HG02943 (cell line): ENCODE data around the gene DCC.

Experiments used
- ATAC-seq: cut with Tn5 transposase; IDR thresholded peaks from one replicate; pipeline ENCODE4 v1.9.1; 2021; ENCODE audit warnings: mild to moderate bottlenecking, low read depth, moderate library complexity; ENCODE audit not compliant: unreplicated experiment

The DCC gene

DNA sequence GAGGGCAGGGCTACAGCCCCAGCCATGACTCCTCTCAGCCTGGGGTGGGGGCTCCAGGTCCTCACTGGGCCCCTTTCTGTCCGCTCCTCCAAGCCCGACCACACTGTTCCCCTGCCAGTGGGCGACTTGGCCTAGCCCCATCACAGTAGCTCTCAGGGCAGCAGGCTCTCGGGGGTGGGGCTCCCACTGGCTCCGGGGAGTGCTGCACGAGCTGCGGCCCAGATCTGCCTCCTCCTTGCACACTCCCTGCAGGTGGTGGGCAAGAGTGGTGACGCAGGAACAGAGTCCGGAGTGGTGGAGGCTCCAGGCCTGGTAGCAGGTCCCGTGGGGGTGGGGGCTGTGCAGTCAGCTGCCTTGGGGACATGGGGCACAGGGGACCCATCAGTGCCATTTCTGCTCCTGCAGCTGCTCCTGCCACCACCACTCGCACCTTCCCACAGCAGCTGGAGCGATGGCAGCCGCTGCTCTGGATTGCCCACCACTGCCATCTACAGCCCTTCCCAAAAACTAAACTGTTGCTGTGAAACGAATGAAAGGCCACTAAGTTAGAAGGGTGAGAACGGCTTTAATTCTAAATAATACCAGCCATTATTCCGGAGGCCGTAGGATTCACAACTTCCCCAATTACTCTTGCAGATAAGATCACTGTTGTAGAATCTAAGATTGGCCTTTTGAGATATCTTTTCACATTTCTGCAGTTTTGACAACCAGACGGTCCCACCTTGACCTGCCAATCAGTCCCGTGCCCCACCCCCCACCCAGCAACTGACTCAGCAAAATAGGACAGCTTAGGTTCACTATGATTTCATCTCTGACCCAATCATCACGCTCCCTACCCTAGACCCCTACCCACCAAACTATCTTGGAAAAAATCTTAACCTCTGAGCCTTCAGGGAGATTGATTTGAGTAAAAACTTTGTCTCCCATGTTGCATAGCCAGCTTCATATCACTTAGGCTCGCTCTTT, 530.2 kb downstream of the DCC start:
- ATAC-seq, result no peak

- no peak for ATAC-seq
Measured at GRCh38 chr18:52874774-52875173, 534.8 kb downstream of the DCC start.

- ATAC-seq, result no peak
Measured at GRCh38 chr18:52875725-52876124, 535.7 kb downstream of the DCC start.

DNA sequence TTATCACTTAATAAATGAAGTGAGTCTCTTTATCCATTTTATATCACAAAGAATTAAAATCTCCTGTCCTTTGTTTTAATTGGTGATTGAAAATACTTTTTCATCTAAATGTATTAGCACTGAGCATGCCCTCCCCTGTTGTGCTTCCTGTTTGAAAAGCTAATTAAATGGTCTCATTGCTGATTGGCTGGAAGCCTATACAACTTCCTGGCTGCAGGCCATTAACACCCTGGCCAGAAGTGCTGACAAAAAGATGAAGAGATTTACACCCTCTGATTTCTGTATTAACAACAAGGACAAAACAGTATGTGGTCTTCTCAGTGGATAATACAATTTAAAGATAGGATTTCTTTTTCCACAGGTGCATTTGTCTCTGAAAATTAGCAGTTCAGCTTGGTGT, 548.0 kb downstream of the DCC start:
- no peak for ATAC-seq

DNA sequence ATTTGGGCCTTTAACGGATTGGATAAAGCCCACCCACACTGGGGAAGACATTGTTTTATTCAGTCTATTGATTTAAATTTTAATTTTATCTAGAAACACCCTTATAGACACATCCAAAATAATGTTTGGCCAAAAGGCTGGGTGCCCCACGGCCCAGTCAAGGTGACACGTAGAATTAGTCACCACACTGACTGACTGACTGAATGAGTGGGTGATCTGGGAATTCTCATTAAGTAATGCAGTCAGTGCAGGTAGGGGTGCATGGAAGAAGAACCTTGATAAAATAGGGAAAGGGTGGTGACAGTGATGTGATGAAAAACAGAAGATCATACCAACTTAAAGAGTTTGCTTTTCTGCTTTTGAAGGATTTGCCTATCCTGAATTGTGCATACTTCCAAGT, 554.8 kb downstream of the DCC start:
- no peak for ATAC-seq

DNA sequence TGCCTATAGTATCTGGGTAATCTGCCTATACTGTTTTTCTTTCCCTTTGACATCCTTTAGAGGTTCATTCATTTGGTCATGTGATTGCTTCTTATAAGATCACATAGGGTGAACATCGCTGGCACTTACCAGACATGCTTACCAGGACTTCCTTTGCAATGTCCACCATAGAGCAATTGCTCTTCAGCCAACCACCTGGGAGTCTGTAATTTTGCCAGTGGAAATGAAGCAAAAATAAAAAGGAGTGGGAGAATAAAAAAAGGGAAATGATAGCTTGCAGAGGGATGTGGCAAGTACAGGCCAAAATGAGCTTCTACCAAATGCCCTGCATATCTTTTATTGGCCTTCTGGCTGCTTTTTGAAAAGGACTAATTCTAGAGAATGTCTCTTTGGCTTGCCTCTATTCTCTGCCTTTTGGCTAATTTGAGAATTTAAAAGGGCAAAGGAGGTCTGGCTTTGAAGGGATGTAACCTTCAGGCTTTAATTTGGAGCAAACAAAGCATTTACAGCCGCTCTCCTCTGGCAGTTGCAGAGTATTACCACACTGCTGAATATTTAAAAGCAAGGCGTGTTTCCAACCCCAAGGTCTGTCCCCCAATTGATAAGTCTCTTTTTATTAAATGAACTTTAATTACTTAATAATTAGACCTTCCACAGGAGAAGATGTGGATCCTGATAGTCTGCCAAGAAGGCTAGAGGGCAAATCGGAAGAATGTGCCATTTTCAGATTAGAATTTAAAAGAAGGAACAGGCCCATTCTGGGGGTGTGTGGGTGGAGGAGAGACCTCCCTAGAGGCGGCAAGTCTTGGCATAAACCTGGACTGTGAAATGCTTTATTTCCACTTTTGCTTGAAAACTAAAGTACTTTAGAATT, 557.9 kb downstream of the DCC start:
- ATAC-seq, result no peak

DNA sequence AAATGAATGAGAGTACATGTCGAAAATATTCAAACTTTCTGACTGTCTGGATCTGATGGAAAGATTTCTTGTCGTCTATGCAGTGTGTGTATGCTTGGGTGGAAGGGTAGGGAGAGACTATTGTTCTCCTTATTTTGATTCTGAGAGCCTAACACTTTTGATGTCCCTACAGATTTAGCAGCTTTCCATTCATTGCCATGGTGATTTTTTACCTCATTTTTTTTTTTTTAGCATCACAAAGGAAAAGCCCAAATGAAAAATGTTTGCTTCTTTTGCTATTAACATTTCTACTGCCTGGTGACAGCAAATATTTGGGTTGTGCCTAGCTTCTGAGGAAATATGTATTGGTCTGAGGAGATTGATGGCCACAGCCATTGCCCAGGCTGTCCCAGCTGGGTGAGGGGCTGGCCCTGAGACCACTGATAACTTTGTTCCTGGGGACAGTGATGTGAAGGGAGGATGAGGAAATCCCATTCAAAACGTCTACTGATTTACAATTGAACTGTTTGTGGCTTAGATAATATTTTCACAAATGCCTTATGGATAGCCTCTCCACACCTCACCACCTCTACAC, 558.6 kb downstream of the DCC start:
- no peak for ATAC-seq

- no peak for ATAC-seq
Measured at GRCh38 chr18:52902188-52902587, 562.2 kb downstream of the DCC start.

DNA sequence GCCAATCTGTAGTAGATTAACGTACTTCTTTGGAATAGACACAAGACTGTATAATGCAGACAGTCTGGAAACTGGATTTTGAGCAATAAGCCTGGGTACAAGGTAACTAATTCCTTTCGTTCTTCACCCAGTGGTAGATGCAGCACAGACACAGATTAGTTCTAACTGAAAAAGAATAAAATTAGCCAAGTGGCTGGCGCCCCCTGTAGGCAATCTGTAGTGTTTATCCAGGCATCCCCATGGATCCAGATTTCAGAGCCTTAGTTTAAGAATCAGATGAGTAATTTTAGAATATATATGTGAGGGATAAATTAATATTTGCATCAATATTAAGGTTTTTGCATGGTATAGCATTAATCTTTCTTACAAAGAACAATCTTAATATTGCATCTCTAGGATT, 563.9 kb downstream of the DCC start:
- no peak for ATAC-seq

DNA sequence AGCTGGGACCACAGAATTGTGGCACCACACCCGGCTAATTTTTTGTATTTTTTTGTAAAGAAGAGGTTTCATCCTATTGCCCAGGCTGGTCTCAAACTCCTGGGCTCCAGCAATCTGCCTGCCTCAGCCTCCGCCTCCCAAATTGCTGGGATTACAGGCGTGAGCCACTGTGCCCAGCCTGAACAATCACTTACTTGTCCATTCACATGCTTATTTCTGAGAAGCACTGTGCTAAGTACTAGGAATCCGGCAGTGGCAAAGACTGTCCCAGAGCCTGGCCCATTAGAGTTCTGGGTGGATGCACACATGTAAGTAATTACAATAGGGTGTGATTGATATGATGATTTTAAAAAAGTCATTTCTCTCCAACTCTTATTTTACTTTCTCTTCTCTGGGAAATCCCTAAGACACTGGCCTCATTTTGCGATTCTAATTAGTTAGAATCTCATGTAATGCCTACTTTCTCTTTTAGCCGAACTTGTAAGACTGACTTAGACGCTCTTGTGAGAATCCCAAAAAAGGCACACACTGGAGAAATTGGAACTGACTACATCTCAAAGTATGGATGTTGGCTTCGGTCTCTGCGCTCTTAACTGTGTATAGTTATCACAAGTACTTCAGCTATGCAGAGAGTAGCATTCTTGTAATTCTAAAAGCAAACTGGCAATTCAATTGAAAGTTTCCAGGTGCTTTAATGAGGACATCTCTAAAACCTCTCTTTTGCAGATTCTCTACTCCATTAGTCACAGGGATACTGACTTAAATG, 567.7 kb downstream of the DCC start:
- ATAC-seq, result no peak

DNA sequence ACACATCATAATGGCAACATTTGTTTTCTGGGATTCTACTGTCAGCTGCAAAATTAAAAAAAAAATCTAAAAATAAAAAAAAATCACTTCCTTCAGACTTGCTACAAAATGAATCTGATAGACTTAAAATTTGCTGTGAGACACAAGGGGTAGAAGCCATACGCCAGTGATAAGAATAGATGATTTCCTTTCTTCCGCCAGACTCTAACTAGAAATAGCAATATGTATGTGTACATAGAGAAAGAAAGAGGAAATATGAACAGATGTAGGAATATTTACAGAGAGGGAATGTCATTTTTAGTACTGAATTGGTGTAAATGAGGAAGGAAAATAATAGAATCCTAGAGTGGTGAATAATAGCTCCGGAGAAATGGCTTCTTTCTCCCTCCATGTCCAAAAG, 574.2 kb downstream of the DCC start:
- ATAC-seq, result no peak

- ATAC-seq, result no peak
Measured at GRCh38 chr18:52920665-52921064, 580.7 kb downstream of the DCC start.

DNA sequence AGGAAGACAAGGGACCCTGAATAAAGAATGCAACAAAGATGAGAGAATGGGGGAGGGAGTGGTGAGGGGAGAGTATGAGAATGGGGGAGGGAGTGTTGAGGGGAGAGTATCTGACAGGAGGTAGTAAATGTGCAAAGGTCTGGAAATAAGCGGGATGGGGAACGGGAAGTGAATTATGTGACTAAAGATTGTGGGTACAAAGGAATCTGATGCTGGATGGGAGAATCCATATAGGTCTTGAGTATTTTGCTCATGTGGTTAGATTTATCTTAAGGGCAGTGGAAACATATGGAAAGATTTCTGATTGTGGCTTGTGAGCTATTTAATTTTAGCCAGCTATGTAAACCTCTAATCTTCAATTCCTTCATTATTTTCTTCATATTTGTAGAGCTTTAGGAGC, 593.4 kb downstream of the DCC start:
- no peak for ATAC-seq

DNA sequence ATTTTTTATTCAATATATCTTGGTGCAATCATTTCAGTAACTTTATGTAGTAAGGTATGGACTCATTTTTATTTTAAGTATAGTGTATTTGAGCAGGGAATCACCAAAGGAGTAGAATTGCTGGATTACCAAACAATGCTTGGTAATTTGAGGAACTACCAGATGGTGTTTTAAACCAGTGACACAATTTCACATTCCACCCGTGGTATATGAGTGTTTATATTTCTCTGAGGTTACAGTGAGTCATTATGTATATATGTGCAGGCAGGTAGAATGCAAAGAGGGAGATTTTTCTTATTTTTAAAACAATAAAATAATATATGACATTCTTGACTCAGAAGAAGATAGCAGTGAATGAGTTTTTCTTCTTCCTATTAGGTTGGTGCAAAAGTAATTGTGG, 596.9 kb downstream of the DCC start:
- no peak for ATAC-seq

- ATAC-seq, result no peak
Measured at GRCh38 chr18:52937840-52938239, 597.8 kb downstream of the DCC start.

DNA sequence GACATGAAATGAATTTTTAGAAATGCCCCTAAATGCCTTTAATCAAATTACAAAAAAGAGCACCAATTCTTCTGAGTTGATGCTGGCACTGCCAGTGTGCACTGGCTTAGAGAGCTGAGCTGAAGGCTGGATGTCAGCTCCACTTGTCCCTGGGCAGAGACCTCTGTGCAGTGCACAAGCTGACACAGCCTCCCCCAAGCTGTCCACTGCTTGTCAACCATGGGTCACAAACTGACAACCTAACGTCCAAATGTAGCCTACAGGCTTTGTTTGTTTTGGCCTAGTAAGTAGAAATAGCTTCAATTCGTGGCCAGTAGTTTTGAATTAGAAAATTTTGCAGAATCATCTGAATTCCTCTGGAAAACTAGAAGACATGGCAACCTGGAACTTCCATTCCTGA, 605.6 kb downstream of the DCC start:
- no peak for ATAC-seq

DNA sequence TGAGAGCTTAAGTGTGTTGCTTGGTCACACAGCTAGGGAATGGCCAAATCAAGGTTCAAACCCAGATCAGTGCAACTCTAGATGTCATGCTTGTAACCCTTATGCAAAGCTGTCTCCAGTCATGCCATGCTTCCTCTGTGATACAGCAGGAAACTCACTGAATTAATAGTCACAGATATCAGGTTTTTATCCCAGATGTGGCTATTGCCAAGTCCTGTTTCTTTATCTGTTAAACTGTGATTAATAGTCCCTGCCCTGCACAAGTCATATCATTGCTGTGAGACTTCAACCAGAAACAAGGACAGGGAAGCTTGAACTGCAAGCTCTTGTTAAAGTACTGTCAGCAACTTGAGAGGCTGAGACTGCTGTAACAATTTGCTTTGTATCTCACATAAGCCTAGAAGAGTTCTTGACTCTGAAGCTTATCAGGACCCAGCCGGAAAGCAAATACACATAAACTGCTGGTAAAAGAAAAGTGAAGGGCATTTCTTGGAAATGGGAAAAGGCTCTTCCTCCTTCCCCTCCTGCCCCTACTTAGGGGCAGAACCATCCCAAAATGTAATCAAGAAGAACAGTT, 609.0 kb downstream of the DCC start:
- no peak for ATAC-seq

- no peak for ATAC-seq
Measured at GRCh38 chr18:52950155-52950554, 610.2 kb downstream of the DCC start.

DNA sequence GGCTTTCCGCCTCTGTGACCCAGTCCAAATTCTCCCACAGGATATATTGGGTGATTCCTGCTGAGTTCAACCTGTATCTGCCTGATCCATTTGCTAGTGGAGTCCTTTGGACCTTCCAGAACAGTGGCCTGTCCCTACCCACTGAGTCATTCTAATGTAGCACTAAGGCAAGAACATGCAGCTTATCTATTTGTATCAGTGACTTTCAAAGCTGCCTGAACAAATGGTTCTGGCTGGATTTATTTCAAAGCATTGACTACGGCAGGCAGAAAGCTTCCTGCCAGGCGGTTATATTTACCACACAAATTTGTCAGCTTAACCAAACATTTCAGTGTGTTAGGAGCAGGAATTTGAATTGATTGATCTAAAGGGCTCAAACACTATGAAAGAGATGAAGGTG, 613.4 kb downstream of the DCC start:
- ATAC-seq, result no peak

GRCh38 chr18:52963481-52963880, 623.5 kb downstream of the DCC start:
- no peak for ATAC-seq
